GM21528 (cell line): ENCODE measurements around the gene TFG.

Source experiments
- ATAC-seq: cut with Tn5 transposase; IDR thresholded peaks from one replicate; pipeline ENCODE4 v1.9.1; 2021; ENCODE audit warnings: mild to moderate bottlenecking, moderate library complexity; ENCODE audit not compliant: unreplicated experiment, low FRiP score

Gene TFG

GRCh38 chr3:100703865-100704264, 5.4 kb upstream of the TFG start:
- no peak for ATAC-seq

- ATAC-seq = no peak
Measured at GRCh38 chr3:100706365-100706764, 2.9 kb upstream of the TFG start.

GRCh38 chr3:100708644-100708988, 678 bp upstream of the TFG start:
- no peak for ATAC-seq

- ATAC-seq = peak; percentile 9
Measured at GRCh38 chr3:100709842-100710260, 557 bp downstream of the TFG start.

GRCh38 chr3:100710261-100710968, 1.1 kb downstream of the TFG start:
- ATAC-seq = peak; percentile 44

GRCh38 chr3:100715176-100715575, 5.9 kb downstream of the TFG start:
- no peak for ATAC-seq

GRCh38 chr3:100717063-100717462, 7.8 kb downstream of the TFG start:
- no peak for ATAC-seq

GRCh38 chr3:100717637-100718487, 8.6 kb downstream of the TFG start:
- ATAC-seq = no peak

GRCh38 chr3:100719136-100719535, 9.8 kb downstream of the TFG start:
- no peak for ATAC-seq

GRCh38 chr3:100720426-100720825, 11.1 kb downstream of the TFG start:
- no peak for ATAC-seq

GRCh38 chr3:100725935-100726513, 16.7 kb downstream of the TFG start:
- ATAC-seq = no peak

GRCh38 chr3:100726706-100727105, 17.4 kb downstream of the TFG start:
- no peak for ATAC-seq

- peak; percentile 57 for ATAC-seq
Measured at GRCh38 chr3:100730524-100730923, 21.2 kb downstream of the TFG start.

- no peak for ATAC-seq
Measured at GRCh38 chr3:100732435-100732834, 23.1 kb downstream of the TFG start.

GRCh38 chr3:100737334-100737733, 28.0 kb downstream of the TFG start:
- no peak for ATAC-seq

GRCh38 chr3:100740207-100740606, 30.9 kb downstream of the TFG start:
- ATAC-seq = no peak

GRCh38 chr3:100743535-100743934, 34.2 kb downstream of the TFG start:
- ATAC-seq = no peak

GRCh38 chr3:100744671-100745070, 35.4 kb downstream of the TFG start:
- no peak for ATAC-seq

GRCh38 chr3:100745617-100746016, 36.3 kb downstream of the TFG start:
- ATAC-seq = no peak

- no peak for ATAC-seq
Measured at GRCh38 chr3:100746092-100746491, 36.8 kb downstream of the TFG start.

- no peak for ATAC-seq
Measured at GRCh38 chr3:100748220-100748619, 38.9 kb downstream of the TFG start.

GRCh38 chr3:100748967-100749366, 39.7 kb downstream of the TFG start:
- ATAC-seq = no peak
